ENCODE results near the gene FAM78A.

- TF ChIP-seq POLR2AphosphoS5 (IDR thresholded peaks at IDR 0.05; ENCODE audit: low read depth, low read length) (no peak), POLR2A (IDR thresholded peaks at IDR 0.05; ENCODE audit: low read depth, low read length) (no peak)
These were observed 32.1 kb upstream of the FAM78A start for GRCh38 chr9:131308452-131308851.

All from GM12892 (cell line).